ENCODE results near the gene CGGBP1. TPM values are rescaled to one million over a fixed set of nuclear protein-coding genes. Genes with fewer than 3 reads are reported as not detected.

The CGGBP1 gene
- total and polyA plus RNA-seq, 2 donors (not counting 3 experiments of a cell fraction or from before 2014, with no cell fraction given): 33.1 to 69.7 TPM

DNA sequence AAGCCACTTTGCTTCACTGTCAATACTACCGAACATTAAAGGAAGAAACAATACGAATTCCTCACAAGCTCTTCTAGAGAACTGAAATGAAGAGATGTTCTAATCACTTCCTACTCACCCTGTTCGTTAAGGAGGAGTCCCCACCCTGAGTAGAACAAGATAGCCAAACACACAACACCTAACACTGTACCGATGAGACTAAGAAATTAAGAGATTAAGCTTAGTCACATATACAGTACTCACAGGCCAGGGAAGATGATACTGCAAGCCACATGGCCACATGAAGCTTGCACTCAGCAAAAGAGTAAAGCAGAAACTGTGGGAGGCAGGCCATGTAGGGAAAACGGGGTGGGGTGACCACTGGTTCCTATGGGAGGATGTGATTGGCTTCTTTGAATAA is 48.0 kb downstream of the CGGBP1 start:
- H2AFZ ChIP-seq (ENCODE audit: low read depth, low read length): no peak overlapping the region
- H3K9me3 ChIP-seq (replicated peaks; ENCODE audit: control insufficient read depth, insufficient read depth, low read length): no peaks in the 10 kb centered on the region
- DNase-seq (ENCODE audit: low read depth, low spot score): no peak
- no peak for FAIRE-seq
- no peaks in the 10 kb centered on the region for H3K36me3 ChIP-seq (ENCODE audit: control insufficient read depth in 2 of 2, extremely low read depth in 1 of 2, insufficient read depth in 2 of 2, low read length in 2 of 2)
- H4K20me1 ChIP-seq (replicated peaks; ENCODE audit: control insufficient read depth, extremely low read depth, insufficient read depth, low read length): no peaks in the 10 kb centered on the region
- no peak overlapping the region for H3K9ac ChIP-seq (replicated peaks; ENCODE audit: extremely low read depth, insufficient read depth, low read length)
- H3K79me2 ChIP-seq (ENCODE audit: control insufficient read depth, insufficient read depth, low read length): no peaks in the 10 kb centered on the region
- intact Hi-C loops (cut with micrococcal nuclease): no loop called here
- no TSS peak for BruUV-seq (replicated peaks)
- POLR2A ChIA-PET: no interaction called here
- no peaks in the 10 kb centered on the region for H3K9me1 ChIP-seq (replicated peaks; ENCODE audit: control insufficient read depth, extremely low read depth, insufficient read depth, low read length)
- H3K4me2 ChIP-seq (ENCODE audit: insufficient read depth, low read length): no peak overlapping the region
- dilution Hi-C loops (cut with MboI; ENCODE audit: extremely low pct_ligation_motif_present, low sequenced_read_pairs): no loop called here
- H3K4me1 ChIP-seq (ENCODE audit: control insufficient read depth, extremely low read depth, insufficient read depth, low read length): no peaks in the 10 kb centered on the region
- CTCF ChIA-PET: interaction anchor here (0.9 to 1.5 kb wide), 4 partner anchors 9 to 712 kb away, joined by 3 to 8 read pairs (median 6); no protein-coding TSS in a partner anchor
- no peak for TF ChIP-seq MYC (IDR thresholded peaks at IDR 0.05; ENCODE audit: low read depth, low read length)
- TF ChIP-seq POLR2A (IDR thresholded peaks at IDR 0.05; ENCODE audit: low read depth, low read length): no peak
- TF ChIP-seq POLR2AphosphoS5 (IDR thresholded peaks at IDR 0.05; ENCODE audit: insufficient read depth, low read depth, low read length): no peak
- TF ChIP-seq, protein P1, sequence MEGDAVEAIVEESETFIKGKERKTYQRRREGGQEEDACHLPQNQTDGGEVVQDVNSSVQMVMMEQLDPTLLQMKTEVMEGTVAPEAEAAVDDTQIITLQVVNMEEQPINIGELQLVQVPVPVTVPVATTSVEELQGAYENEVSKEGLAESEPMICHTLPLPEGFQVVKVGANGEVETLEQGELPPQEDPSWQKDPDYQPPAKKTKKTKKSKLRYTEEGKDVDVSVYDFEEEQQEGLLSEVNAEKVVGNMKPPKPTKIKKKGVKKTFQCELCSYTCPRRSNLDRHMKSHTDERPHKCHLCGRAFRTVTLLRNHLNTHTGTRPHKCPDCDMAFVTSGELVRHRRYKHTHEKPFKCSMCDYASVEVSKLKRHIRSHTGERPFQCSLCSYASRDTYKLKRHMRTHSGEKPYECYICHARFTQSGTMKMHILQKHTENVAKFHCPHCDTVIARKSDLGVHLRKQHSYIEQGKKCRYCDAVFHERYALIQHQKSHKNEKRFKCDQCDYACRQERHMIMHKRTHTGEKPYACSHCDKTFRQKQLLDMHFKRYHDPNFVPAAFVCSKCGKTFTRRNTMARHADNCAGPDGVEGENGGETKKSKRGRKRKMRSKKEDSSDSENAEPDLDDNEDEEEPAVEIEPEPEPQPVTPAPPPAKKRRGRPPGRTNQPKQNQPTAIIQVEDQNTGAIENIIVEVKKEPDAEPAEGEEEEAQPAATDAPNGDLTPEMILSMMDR (IDR thresholded peaks at IDR 0.05; ENCODE audit: extremely low read depth in 1 of 2, insufficient read depth in 1 of 2, low read depth in 1 of 2, low read length in 2 of 2): no peak
- no peak overlapping the region for H3K4me3 ChIP-seq (replicated peaks in 1 of 3; ENCODE audit: insufficient read depth in 1 of 3, low read depth in 1 of 3, low read length in 3 of 3)
- no peaks in the 10 kb centered on the region for H3K27me3 ChIP-seq (ENCODE audit: control insufficient read depth in 2 of 2, insufficient read depth in 2 of 2, low read length in 2 of 2)
- no peak overlapping the region for H3K27ac ChIP-seq (ENCODE audit: insufficient read depth, low read depth, low read length)

DNA sequence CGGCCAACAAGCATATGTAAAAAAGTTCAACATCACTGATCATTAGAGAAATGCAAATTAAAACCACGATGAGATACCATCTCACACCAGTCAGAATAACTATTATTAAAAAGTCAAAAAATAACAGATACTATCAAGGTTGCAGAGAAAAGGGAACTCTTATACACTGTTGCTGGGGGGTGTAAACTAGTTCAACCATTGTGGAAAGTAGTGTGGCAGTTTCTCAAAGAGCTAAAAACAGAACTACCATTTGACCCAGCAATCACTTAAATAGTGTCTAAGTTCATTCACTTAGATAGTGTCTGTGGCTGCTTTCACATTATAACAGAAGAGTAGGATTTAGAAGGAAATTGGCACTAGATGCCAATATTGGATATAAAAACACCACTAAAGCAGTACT is 49.7 kb downstream of the CGGBP1 start:
- no peak for FAIRE-seq
- Histone ChIP-seq H3K36me3 (ENCODE audit: control insufficient read depth in 2 of 2, extremely low read depth in 1 of 2, insufficient read depth in 2 of 2, low read length in 2 of 2) (no peaks in the 10 kb centered on the region), H3K9me1 (replicated peaks; ENCODE audit: control insufficient read depth, extremely low read depth, insufficient read depth, low read length) (no peaks in the 10 kb centered on the region), H3K9ac (replicated peaks; ENCODE audit: extremely low read depth, insufficient read depth, low read length) (no peak overlapping the region), H3K4me1 (ENCODE audit: control insufficient read depth, extremely low read depth, insufficient read depth, low read length) (no peaks in the 10 kb centered on the region), H3K4me2 (ENCODE audit: insufficient read depth, low read length) (no peak overlapping the region), H3K9me3 (replicated peaks; ENCODE audit: control insufficient read depth, insufficient read depth, low read length) (no peaks in the 10 kb centered on the region), H3K4me3 (replicated peaks in 1 of 3; ENCODE audit: insufficient read depth in 1 of 3, low read depth in 1 of 3, low read length in 3 of 3) (no peak overlapping the region), H3K27ac (ENCODE audit: insufficient read depth, low read depth, low read length) (no peak overlapping the region), H3K27me3 (ENCODE audit: control insufficient read depth in 2 of 2, insufficient read depth in 2 of 2, low read length in 2 of 2) (no peaks in the 10 kb centered on the region), H3K79me2 (ENCODE audit: control insufficient read depth, insufficient read depth, low read length) (no peaks in the 10 kb centered on the region), H4K20me1 (replicated peaks; ENCODE audit: control insufficient read depth, extremely low read depth, insufficient read depth, low read length) (no peaks in the 10 kb centered on the region), H2AFZ (ENCODE audit: low read depth, low read length) (no peak overlapping the region)
- no peak for DNase-seq (ENCODE audit: low read depth, low spot score)
- intact Hi-C loops (cut with micrococcal nuclease): no loop called here
- dilution Hi-C loops (cut with MboI; ENCODE audit: extremely low pct_ligation_motif_present, low sequenced_read_pairs): no loop called here
- ChIA-PET POLR2A (interaction anchor here (0.7 kb wide), 1 partner anchor 22 kb away, joined by 4 read pairs; no protein-coding TSS in a partner anchor), CTCF (no interaction called here)
- TF ChIP-seq POLR2A (IDR thresholded peaks at IDR 0.05; ENCODE audit: low read depth, low read length) (no peak), MYC (IDR thresholded peaks at IDR 0.05; ENCODE audit: low read depth, low read length) (no peak), JUN (IDR thresholded peaks at IDR 0.05; ENCODE audit: borderline replicate concordance, insufficient read depth, insufficient read length, low read depth) (no peak), FOS (IDR thresholded peaks at IDR 0.05; ENCODE audit: borderline replicate concordance, insufficient read depth, low read length) (no peak), POLR2AphosphoS5 (IDR thresholded peaks at IDR 0.05; ENCODE audit: insufficient read depth, low read depth, low read length) (no peak), GATA2 (IDR thresholded peaks at IDR 0.05; ENCODE audit: insufficient read depth, insufficient read length, low read depth, low read length) (no peak), EZH2 (IDR thresholded peaks at IDR 0.05; ENCODE audit: borderline replicate concordance, low read depth, low read length, severe bottlenecking) (no peak)
- TF ChIP-seq, protein P1 (IDR thresholded peaks at IDR 0.05; ENCODE audit: extremely low read depth in 1 of 2, insufficient read depth in 1 of 2, low read depth in 1 of 2, low read length in 2 of 2): no peak
- TF ChIP-seq, protein P2, sequence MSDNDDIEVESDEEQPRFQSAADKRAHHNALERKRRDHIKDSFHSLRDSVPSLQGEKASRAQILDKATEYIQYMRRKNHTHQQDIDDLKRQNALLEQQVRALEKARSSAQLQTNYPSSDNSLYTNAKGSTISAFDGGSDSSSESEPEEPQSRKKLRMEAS (IDR thresholded peaks at IDR 0.05; ENCODE audit: insufficient read depth, insufficient read length): no peak
- no TSS peak for BruUV-seq (replicated peaks)

Data from endothelial cell of umbilical vein (primary cell).